ENCODE data around the gene KDM4D. TPM values are rescaled to one million over a fixed set of nuclear protein-coding genes. Genes with fewer than 3 reads are reported as not detected.

The KDM4D gene
- total RNA-seq, 2 donors from 2014 or later, result 0.78 TPM; not detected in 1

DNA sequence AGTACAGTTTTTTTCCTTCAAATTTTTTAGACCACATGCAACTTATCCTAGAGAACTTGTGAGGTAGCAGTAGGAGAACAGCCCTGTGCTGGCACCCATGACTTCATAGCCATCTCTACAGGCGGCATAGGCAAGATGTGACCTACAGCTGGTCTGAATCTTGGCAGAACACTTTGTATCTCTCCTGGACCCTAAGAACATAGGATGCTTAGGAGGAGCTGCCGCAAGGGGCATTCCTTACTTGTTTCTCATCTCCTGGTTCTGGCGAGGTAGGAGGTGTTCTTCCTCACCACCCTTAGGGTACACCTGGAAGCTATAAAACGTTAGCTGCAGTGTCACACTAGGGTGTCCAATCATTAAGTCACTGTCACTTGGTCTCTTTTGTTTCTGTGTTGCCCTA, 16.5 kb upstream of the KDM4D start:
- Histone ChIP-seq H3K27me3 (no peaks in the 10 kb centered on the region), H3K4me3 (no peak overlapping the region), H3K27ac (no peak overlapping the region), H3K9me3 (no peaks in the 10 kb centered on the region), H3K4me1 (no peaks in the 10 kb centered on the region), H3K36me3 (replicated peaks in 1 of 2; ENCODE audit: insufficient read depth in 1 of 2, low read depth in 2 of 2) (peaks cover 0 to 8% of the 10 kb centered on the region in 2 donors)
- DNase-seq (no peak), ATAC-seq (no peak)
- intact Hi-C loops (cut with DNase I), result no loop called here
- WGBS, 2 donors, result 56 to 60% methylated on average over 4 of the region's 4 CpGs
- TF ChIP-seq POLR2A (IDR thresholded peaks at IDR 0.05), result no peak
- TF ChIP-seq, protein P1, sequence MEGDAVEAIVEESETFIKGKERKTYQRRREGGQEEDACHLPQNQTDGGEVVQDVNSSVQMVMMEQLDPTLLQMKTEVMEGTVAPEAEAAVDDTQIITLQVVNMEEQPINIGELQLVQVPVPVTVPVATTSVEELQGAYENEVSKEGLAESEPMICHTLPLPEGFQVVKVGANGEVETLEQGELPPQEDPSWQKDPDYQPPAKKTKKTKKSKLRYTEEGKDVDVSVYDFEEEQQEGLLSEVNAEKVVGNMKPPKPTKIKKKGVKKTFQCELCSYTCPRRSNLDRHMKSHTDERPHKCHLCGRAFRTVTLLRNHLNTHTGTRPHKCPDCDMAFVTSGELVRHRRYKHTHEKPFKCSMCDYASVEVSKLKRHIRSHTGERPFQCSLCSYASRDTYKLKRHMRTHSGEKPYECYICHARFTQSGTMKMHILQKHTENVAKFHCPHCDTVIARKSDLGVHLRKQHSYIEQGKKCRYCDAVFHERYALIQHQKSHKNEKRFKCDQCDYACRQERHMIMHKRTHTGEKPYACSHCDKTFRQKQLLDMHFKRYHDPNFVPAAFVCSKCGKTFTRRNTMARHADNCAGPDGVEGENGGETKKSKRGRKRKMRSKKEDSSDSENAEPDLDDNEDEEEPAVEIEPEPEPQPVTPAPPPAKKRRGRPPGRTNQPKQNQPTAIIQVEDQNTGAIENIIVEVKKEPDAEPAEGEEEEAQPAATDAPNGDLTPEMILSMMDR (IDR thresholded peaks at IDR 0.05), result no peak

DNA sequence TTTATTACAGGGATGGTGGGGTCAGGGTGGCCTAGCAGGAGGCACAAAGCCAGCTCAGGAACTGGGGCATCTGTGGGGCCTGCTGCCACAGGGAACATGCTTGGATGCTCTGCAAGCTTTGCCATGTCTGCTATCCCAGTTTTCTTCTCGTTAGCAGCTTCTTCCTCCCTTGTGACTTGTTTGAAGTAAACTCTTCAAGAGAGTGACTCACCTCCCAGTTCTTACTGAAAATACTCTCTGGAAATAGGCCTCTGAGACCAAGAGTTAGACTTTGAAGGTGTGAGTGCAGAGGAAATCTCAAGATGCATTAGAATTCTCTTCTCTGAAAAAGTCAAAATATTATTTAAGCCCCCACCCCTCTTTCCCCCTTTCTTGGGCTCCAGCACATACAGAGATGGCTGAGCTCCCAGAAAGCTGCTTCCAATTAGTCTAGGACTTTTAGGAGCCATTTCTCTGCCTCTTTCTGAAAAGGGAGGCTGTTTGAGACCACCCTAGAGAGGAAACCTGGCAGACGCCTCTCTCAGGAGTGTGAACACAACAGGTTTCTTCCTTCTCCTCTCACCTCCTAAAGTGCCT, 15.3 kb upstream of the KDM4D start:
- intact Hi-C loops (cut with DNase I), result no loop called here
- WGBS, 2 donors, result 42 to 48% methylated on average over 2 of the region's 2 CpGs

DNA sequence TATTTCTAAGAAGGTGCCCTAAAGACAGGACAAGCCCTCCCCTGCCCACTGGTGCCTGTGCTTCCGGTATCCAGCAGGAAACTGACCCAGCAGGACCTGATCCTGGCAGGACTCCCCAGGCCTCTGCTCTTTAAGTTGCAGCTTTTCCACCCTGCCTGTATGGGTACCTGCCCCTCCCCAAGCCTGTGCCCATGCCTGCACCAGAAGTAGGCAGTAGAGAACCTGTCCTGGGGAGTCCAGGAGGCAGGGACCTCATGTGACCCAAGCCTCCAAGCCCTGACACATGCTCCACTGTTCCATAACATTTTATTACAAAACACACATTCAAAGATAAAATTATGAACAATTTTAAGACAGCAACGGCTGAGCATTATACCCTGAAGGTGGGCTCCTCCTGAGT, 14.3 kb upstream of the KDM4D start:
- no peak overlapping the region for H3K27ac ChIP-seq
- DNase-seq, result no peak
- H3K27me3 ChIP-seq, result no peaks in the 10 kb centered on the region
- peaks cover 0 to 26% of the 10 kb centered on the region in 2 donors for H3K36me3 ChIP-seq (replicated peaks in 1 of 2; ENCODE audit: insufficient read depth in 1 of 2, low read depth in 2 of 2)
- intact Hi-C loops (cut with DNase I), result no loop called here
- no peak overlapping the region for H3K4me3 ChIP-seq
- H3K9me3 ChIP-seq, result no peaks in the 10 kb centered on the region
- WGBS, 2 donors, result 77 to 80% methylated on average over 2 of the region's 2 CpGs
- no peak for ATAC-seq
- H3K4me1 ChIP-seq, result no peaks in the 10 kb centered on the region
- TF ChIP-seq POLR2A (IDR thresholded peaks at IDR 0.05), result no peak
- TF ChIP-seq, protein P1 (IDR thresholded peaks at IDR 0.05), result no peak

More for the DNA sequence above, 15.3 kb upstream of the KDM4D start:
- Histone ChIP-seq H3K9me3 (no peaks in the 10 kb centered on the region), H3K4me1 (no peaks in the 10 kb centered on the region), H3K27me3 (no peaks in the 10 kb centered on the region), H3K4me3 (no peak overlapping the region), H3K27ac (no peak overlapping the region), H3K36me3 (replicated peaks in 1 of 2; ENCODE audit: insufficient read depth in 1 of 2, low read depth in 2 of 2) (peaks cover 0 to 17% of the 10 kb centered on the region in 2 donors)
- no peak for DNase-seq
- TF ChIP-seq, protein P1 (IDR thresholded peaks at IDR 0.05), result no peak
- TF ChIP-seq POLR2A (IDR thresholded peaks at IDR 0.05), result no peak
- ATAC-seq, result no peak

DNA sequence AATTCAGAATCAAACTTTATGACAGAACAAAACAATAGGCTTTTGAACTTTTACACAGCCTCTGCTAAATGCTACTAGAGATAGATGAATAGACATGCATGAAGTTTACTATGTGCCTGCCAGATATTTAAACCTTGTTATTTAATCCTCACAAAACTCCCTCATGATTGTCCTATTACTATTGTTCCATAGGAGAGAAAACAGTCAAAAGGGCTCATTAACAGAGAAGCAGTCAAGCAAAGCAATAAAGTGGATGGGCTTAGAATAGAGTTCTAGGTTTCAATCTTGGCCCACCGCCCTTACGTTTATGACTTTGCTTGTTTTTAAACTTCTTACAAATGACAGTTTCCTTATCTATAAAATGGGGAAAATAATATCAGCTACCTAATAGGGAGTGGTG, 13.0 kb upstream of the KDM4D start:
- 95 to 99% methylated on average over 2 of the region's 2 CpGs for WGBS, 2 donors
- H3K27ac ChIP-seq, result no peak overlapping the region
- H3K27me3 ChIP-seq, result no peaks in the 10 kb centered on the region
- intact Hi-C loops (cut with DNase I), result no loop called here
- no peak overlapping the region for H3K4me3 ChIP-seq
- ATAC-seq, result no peak
- TF ChIP-seq, protein P1 (IDR thresholded peaks at IDR 0.05), result no peak
- no peak for TF ChIP-seq POLR2A (IDR thresholded peaks at IDR 0.05)
- H3K9me3 ChIP-seq, result no peaks in the 10 kb centered on the region
- peaks cover 0 to 39% of the 10 kb centered on the region in 2 donors for H3K36me3 ChIP-seq (replicated peaks in 1 of 2; ENCODE audit: insufficient read depth in 1 of 2, low read depth in 2 of 2)
- no peaks in the 10 kb centered on the region for H3K4me1 ChIP-seq
- DNase-seq, result no peak

DNA sequence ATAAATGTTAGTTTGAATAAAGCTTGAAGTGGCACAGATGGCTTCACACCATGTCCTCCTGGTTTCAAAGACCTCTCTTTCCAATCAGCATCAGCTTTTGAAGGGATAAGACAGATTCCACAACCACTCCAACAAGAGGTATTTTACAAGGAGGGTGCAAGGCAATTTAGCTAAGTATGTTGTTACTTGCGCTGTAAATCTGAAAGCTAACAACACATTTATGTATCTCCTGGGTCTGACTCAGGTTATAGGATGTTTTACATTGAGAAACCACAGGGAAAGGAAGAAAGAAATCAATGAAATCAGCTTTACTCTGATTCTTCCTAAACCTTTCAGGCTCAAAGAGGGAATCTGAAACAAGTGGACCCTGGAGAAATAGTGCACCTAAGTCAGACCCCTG, 12.3 kb upstream of the KDM4D start:
- TF ChIP-seq, protein P1 (IDR thresholded peaks at IDR 0.05), result no peak
- TF ChIP-seq POLR2A (IDR thresholded peaks at IDR 0.05), result no peak
- Histone ChIP-seq H3K27ac (no peak overlapping the region), H3K27me3 (no peaks in the 10 kb centered on the region), H3K9me3 (no peaks in the 10 kb centered on the region), H3K4me3 (no peak overlapping the region), H3K4me1 (no peaks in the 10 kb centered on the region), H3K36me3 (replicated peaks in 1 of 2; ENCODE audit: insufficient read depth in 1 of 2, low read depth in 2 of 2) (peaks cover 0 to 45% of the 10 kb centered on the region in 2 donors)
- intact Hi-C loops (cut with DNase I), result no loop called here
- ATAC-seq (no peak), DNase-seq (no peak)
- WGBS, 2 donors, result 100% methylated on average over 1 of the region's 1 CpG

Data from body of pancreas (tissue), 4 donors.